Tibial artery (tissue), 4 donors: ENCODE data around the gene C16orf46.

ENCODE experiments used
- DNase-seq, 2 donors: peaks; one replicate each; pipeline ENCODE4 v3.0.0-alpha.2; 2019
- H3K27ac ChIP-seq, 2 donors: fragments of 200-600 bp; sonication (generic) in 1 of 2; 1 replicate in 1 of 2; 2 replicates in 1 of 2; pipeline ENCODE4 v1.5.1; 2018 to 2019; ENCODE audit warnings: mild to moderate bottlenecking in 1 of 2
- H3K27me3 ChIP-seq, 2 donors: fragments of 200-600 bp; sonication (generic) in 1 of 2; one replicate each; pipeline versions ENCODE4 v1.5.1 to v1.6.0; 2016 to 2019
- H3K36me3 ChIP-seq, 3 donors: fragments of 200-600 bp; sonication (generic) in 2 of 3; one replicate each; pipeline ENCODE4 v1.5.1; 2016 to 2019; ENCODE audit warnings: mild to moderate bottlenecking in 2 of 3
- H3K4me1 ChIP-seq, 4 donors: fragments of 200-600 bp; sonication (generic) in 2 of 4; 1 replicate in 3 of 4; 2 replicates in 1 of 4; pipeline ENCODE4 v1.5.1; 2016 to 2019
- H3K4me3 ChIP-seq, 2 donors: fragments of 200-600 bp; sonication (generic) in 1 of 2; 1 replicate in 1 of 2; 2 replicates in 1 of 2; pipeline ENCODE4 v1.5.1; 2018 to 2019; ENCODE audit warnings: mild to moderate bottlenecking in 2 of 2
- H3K9me3 ChIP-seq, 3 donors: fragments of 200-600 bp; sonication (generic) in 1 of 3; one replicate each; pipeline ENCODE4 v1.5.1; 2016 to 2019
- intact Hi-C: fragments of 100-400 bp; cut with DNase I; formaldehyde crosslinking; loops from one replicate; pipeline ENCODE4 v1.15.0; 2023; ENCODE audit warnings: low total_unique reads
- TF ChIP-seq, protein P1 (sequence below), 2 experiments: fragments of 200-600 bp in 1 of 2; fragments of 450-650 bp in 1 of 2; IDR thresholded peaks; one replicate each; pipeline ENCODE4 v1.5.1; 2017 to 2019; ENCODE audit warnings: antibody characterized with exemption in 2 of 2, mild to moderate bottlenecking in 1 of 2, moderate library complexity in 1 of 2

C16orf46 gene

GRCh38 chr16:81077076-81077940 is at the start of gene C16orf46:
Gene C16orf46, minus strand, starts transcription at chr16:81077238. Its CDS starts 13,283 bp downstream, at chr16:81063955.
- no peaks in the 10 kb centered on the region for H3K27me3 ChIP-seq
- TF ChIP-seq, protein P1, sequence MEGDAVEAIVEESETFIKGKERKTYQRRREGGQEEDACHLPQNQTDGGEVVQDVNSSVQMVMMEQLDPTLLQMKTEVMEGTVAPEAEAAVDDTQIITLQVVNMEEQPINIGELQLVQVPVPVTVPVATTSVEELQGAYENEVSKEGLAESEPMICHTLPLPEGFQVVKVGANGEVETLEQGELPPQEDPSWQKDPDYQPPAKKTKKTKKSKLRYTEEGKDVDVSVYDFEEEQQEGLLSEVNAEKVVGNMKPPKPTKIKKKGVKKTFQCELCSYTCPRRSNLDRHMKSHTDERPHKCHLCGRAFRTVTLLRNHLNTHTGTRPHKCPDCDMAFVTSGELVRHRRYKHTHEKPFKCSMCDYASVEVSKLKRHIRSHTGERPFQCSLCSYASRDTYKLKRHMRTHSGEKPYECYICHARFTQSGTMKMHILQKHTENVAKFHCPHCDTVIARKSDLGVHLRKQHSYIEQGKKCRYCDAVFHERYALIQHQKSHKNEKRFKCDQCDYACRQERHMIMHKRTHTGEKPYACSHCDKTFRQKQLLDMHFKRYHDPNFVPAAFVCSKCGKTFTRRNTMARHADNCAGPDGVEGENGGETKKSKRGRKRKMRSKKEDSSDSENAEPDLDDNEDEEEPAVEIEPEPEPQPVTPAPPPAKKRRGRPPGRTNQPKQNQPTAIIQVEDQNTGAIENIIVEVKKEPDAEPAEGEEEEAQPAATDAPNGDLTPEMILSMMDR (IDR thresholded peaks at IDR 0.05), result no peak
- peak; percentile 96 to 99 for DNase-seq
- H3K9me3 ChIP-seq, result no peaks in the 10 kb centered on the region
- H3K4me1 ChIP-seq, result peaks cover 0 to 11% (median 4%) of the 10 kb centered on the region in 4 donors
- peak within 1 kb of the TSS; percentile 96 to 97 for H3K27ac ChIP-seq
- peak within 1 kb of the TSS; percentile 63 to 69 for H3K4me3 ChIP-seq
- H3K36me3 ChIP-seq, result no peaks in the 10 kb centered on the region
- intact Hi-C loops, result loop anchor here (2.0 kb wide), 2 partner anchors 19 to 71 kb away; partner anchors contain the start of genes CENPN, CMC2 and GCSH

GRCh38 chr16:81123092-81123852 is 46.2 kb upstream of the C16orf46 start:
- intact Hi-C loops, result no loop called here
- Histone ChIP-seq H3K27me3 (no peaks in the 10 kb centered on the region), H3K27ac (no peak overlapping the region), H3K4me3 (no peak overlapping the region), H3K9me3 (no peaks in the 10 kb centered on the region), H3K4me1 (no peaks in the 10 kb centered on the region), H3K36me3 (no peaks in the 10 kb centered on the region)
- DNase-seq, result no peak
- TF ChIP-seq, protein P1 (IDR thresholded peaks at IDR 0.05), result no peak

DNA sequence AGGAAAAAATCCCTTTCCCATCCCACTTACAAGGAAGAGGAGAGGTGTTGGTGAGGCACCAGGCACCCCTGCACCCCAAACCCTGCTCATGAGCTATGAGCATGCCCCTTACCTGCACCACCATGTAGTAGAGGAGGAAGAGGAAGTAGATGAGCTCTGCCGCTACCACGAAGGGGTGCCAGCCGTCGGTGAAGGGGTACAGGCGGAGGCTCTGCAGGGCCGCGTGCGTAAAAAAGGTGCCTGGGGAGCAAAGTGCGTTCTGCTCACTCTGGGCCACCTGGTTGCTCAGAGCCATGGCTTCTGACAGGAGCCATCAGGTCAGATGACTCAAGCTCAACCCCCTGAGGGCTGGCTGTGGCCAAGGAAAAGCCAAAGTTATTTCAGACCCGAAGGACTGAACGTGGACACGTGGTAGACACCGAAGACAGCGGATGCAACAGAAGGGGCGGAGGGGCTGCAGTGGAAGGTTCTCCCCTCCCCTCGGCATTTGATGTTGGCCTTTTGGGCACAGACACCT is 44.5 kb upstream of the C16orf46 start:
- Histone ChIP-seq H3K27me3 (no peaks in the 10 kb centered on the region), H3K36me3 (no peaks in the 10 kb centered on the region), H3K9me3 (no peaks in the 10 kb centered on the region), H3K4me3 (no peak overlapping the region), H3K4me1 (no peaks in the 10 kb centered on the region), H3K27ac (no peak overlapping the region)
- no peak for DNase-seq
- intact Hi-C loops, result no loop called here
- TF ChIP-seq, protein P1 (IDR thresholded peaks at IDR 0.05), result no peak

GRCh38 chr16:81117436-81117835 is 40.4 kb upstream of the C16orf46 start:
- no peak overlapping the region for H3K27ac ChIP-seq
- no peak overlapping the region for H3K4me3 ChIP-seq
- TF ChIP-seq, protein P1 (IDR thresholded peaks at IDR 0.05), result no peak
- H3K27me3 ChIP-seq, result no peaks in the 10 kb centered on the region
- no peaks in the 10 kb centered on the region for H3K9me3 ChIP-seq
- DNase-seq, result no peak
- no peaks in the 10 kb centered on the region for H3K4me1 ChIP-seq
- no peaks in the 10 kb centered on the region for H3K36me3 ChIP-seq
- intact Hi-C loops, result no loop called here

DNA sequence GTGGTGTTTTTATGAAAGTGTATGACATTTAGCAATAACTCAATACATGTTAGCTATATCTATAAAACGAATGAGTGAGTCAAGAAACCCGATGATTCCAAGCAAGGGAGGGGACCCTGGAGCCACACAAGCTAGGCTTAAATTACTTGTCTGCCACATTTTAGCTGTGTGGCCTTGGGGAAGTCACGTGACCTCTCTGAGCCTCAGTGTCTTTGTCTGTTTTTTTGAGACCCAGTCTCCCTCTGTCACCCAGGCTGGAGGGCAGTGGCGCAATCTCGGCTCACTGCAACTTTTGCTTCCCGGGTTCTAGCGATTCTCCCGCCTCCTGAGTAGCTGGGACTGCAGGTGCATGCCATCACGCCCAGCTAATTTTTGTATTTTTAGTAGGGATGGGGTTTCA is 39.2 kb upstream of the C16orf46 start:
- H3K9me3 ChIP-seq, result no peaks in the 10 kb centered on the region
- DNase-seq, result no peak
- H3K27me3 ChIP-seq, result no peaks in the 10 kb centered on the region
- H3K4me3 ChIP-seq, result no peak overlapping the region
- intact Hi-C loops, result no loop called here
- no peaks in the 10 kb centered on the region for H3K36me3 ChIP-seq
- no peaks in the 10 kb centered on the region for H3K4me1 ChIP-seq
- H3K27ac ChIP-seq, result no peak overlapping the region
- TF ChIP-seq, protein P1 (IDR thresholded peaks at IDR 0.05), result no peak
